HepG2 (cell line): ENCODE results near the gene SAMD8. TPM values are rescaled to one million over a fixed set of nuclear protein-coding genes. Genes with fewer than 3 reads are reported as not detected.
A peak's percentile ranks its signal among the peaks of the same experiment; 100 is the strongest.

ENCODE experiments used
- DNMT1 ChIP-seq: sonication (generic); formaldehyde crosslinking; IDR thresholded peaks from 2 replicates; pipeline ENCODE4 v1.5.1; 2020; ENCODE audit warnings: mild to moderate bottlenecking, missing genetic modification reagents
- FOXO1 ChIP-seq: sonication (generic); formaldehyde crosslinking; IDR thresholded peaks from 2 replicates; pipeline ENCODE4 v1.4.0; 2020; ENCODE audit warnings: missing genetic modification reagents
- HDAC2 ChIP-seq: sonication (generic); formaldehyde crosslinking; IDR thresholded peaks from 2 replicates; pipeline ENCODE4 v1.4.0; 2020; ENCODE audit warnings: missing genetic modification reagents
- HNRNPLL ChIP-seq: fragments of 200-400 bp; formaldehyde crosslinking; IDR thresholded peaks from 2 replicates; pipeline ENCODE4 v1.6.1; 2017; ENCODE audit warnings: mild to moderate bottlenecking, low read depth, low read length; ENCODE audit not compliant: poor library complexity, severe bottlenecking
- MIER3 ChIP-seq: IDR thresholded peaks from 2 replicates; pipeline ENCODE4 v1.6.1; 2016; ENCODE audit warnings: missing compliant biosample characterization, borderline replicate concordance
- MTA1 ChIP-seq: sonication (generic); formaldehyde crosslinking; IDR thresholded peaks from 2 replicates; pipeline ENCODE4 v1.4.0; 2020; ENCODE audit warnings: missing genetic modification reagents, mild to moderate bottlenecking, borderline replicate concordance
- ONECUT2 ChIP-seq: sonication (generic); formaldehyde crosslinking; IDR thresholded peaks from 2 replicates; pipeline ENCODE4 v1.4.0; 2020; ENCODE audit warnings: missing genetic modification reagents
- SRY ChIP-seq: sonication (generic); formaldehyde crosslinking; IDR thresholded peaks from 2 replicates; pipeline ENCODE4 v1.8.0; 2022; ENCODE audit warnings: mild to moderate bottlenecking, missing genetic modification reagents
- ZNF263 ChIP-seq: sonication (generic); formaldehyde crosslinking; IDR thresholded peaks from 2 replicates; pipeline ENCODE4 v1.4.0; 2020; ENCODE audit warnings: missing genetic modification reagents
- ZNF337 ChIP-seq: sonication (generic); formaldehyde crosslinking; IDR thresholded peaks from 2 replicates; pipeline ENCODE4 v1.5.1; 2020; ENCODE audit warnings: missing genetic modification reagents, low read depth, mild to moderate bottlenecking, borderline replicate concordance
- ZNF446 ChIP-seq: sonication (generic); formaldehyde crosslinking; IDR thresholded peaks from 2 replicates; pipeline ENCODE4 v1.5.0; 2020; ENCODE audit warnings: mild to moderate bottlenecking, missing genetic modification reagents
- ZNF792 ChIP-seq: IDR thresholded peaks from 2 replicates; pipeline ENCODE4 v1.6.1; 2016
- polyA plus RNA-seq, 8 experiments: library from polyadenylated mRNA; depleted of rRNA in 3 of 8; stranded (reverse) in 7 of 8; unstranded in 1 of 8; fragments of >200 nt; fragmentation: Illumina TruSeq in 4 of 8; extraction: Trizol in 4 of 8; gene quantifications; 2 replicates each; pipeline versions ENCODE4 v1.2.1 to v1.2.3, GENCODE V29; 2011 to 2016; ENCODE audit warnings: low read depth in 4 of 8, missing spikeins in 1 of 8, mixed read lengths in 1 of 8; ENCODE audit not compliant: insufficient read depth in 1 of 8
- total RNA-seq, 5 experiments: library from RNA; depleted of rRNA; stranded (reverse); fragments of >200 nt; fragmentation: Illumina TruSeq; extraction: Trizol; gene quantifications; 2 replicates each; pipeline ENCODE4 v1.2.3, GENCODE V29; 2016; ENCODE audit warnings: low read depth in 1 of 5
- TF ChIP-seq, protein P1 (sequence below): sonication (generic); formaldehyde crosslinking; IDR thresholded peaks from 2 replicates; pipeline ENCODE4 v1.8.0; 2022; ENCODE audit warnings: mild to moderate bottlenecking, missing genetic modification reagents, borderline replicate concordance
- TF ChIP-seq, protein P2 (sequence below): sonication (generic); formaldehyde crosslinking; IDR thresholded peaks from 2 replicates; pipeline ENCODE4 v1.4.0; 2020; ENCODE audit warnings: missing genetic modification reagents
- TF ChIP-seq, protein P3 (sequence below): sonication (generic); formaldehyde crosslinking; IDR thresholded peaks from 2 replicates; pipeline ENCODE4 v1.5.0; 2020; ENCODE audit warnings: mild to moderate bottlenecking, missing genetic modification reagents
- TF ChIP-seq, protein P4 (sequence below): sonication (generic); formaldehyde crosslinking; IDR thresholded peaks from 2 replicates; pipeline ENCODE4 v1.4.0; 2020; ENCODE audit warnings: missing genetic modification reagents
- TF ChIP-seq, protein P5 (sequence below): sonication (generic); formaldehyde crosslinking; IDR thresholded peaks from 2 replicates; pipeline ENCODE4 v1.8.1; 2022; ENCODE audit warnings: low read depth, mild to moderate bottlenecking, missing genetic modification reagents
- TF ChIP-seq, protein P6 (sequence below): sonication (generic); formaldehyde crosslinking; IDR thresholded peaks from 2 replicates; pipeline ENCODE4 v1.8.0; 2022; ENCODE audit warnings: low read depth, missing genetic modification reagents

SAMD8 gene
- total and polyA plus RNA-seq, 2 of the 13 experiments (the other 11 are each of a cell fraction or from before 2014, with no cell fraction given), result 10.4 to 13.2 TPM

DNA sequence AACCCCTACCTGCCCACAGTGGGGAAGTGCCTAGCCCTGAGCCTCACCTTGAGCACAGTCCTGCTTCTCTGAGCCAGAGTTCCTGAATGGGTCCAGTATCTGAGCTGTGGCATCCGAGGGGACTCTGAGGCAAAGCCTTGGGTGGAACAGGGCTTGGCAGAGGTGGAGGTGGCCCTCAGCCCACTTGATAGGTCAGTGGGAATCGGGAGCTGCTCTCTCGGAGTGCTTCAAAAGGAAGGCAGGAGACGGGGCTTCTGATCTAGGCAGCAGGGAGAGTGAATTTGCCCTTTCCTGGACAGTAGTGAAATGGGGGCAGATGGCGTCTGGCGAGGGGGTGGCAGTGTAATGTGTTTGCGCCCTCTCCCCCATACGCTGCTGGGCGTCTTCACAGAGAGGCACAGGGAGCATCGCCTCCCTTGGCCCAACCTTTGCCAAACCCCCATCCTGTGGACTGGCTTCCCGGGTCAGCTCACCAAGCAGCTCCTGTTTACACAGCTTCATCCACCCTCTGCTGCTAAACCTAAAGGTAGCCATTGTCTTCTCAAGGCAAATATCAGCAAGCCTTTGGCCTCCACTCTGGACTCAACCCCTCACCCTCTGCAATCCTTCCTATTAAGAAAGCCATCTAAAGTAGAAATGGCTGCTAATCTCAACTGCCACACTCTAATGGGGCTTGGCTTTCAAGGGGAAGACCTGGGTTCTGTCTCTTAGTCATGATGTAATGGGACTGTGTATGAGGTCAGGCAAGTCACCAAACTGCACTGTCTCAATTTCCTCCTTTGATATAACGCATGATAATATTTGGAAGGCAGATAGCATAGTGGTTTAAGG is 78.0 kb downstream of the SAMD8 start (continued):
- TF ChIP-seq DNMT1 (CRISPR knock-in tag), result no peak
- TF ChIP-seq SRY (CRISPR knock-in tag), result no peak
- TF ChIP-seq ZNF337 (CRISPR knock-in tag), result no peak
- TF ChIP-seq, protein P1, sequence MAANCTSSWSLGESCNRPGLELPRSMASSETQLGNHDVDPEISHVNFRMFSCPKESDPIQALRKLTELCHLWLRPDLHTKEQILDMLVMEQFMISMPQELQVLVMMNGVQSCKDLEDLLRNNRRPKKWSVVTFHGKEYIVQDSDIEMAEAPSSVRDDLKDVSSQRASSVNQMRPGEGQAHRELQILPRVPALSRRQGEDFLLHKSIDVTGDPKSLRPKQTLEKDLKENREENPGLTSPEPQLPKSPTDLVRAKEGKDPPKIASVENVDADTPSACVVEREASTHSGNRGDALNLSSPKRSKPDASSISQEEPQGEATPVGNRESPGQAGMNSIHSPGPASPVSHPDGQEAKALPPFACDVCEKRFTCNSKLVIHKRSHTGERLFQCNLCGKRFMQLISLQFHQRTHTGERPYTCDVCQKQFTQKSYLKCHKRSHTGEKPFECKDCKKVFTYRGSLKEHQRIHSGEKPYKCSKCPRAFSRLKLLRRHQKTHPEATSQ, result no peak
- TF ChIP-seq ZNF446 (CRISPR knock-in tag), result no peak
- TF ChIP-seq, protein P2, sequence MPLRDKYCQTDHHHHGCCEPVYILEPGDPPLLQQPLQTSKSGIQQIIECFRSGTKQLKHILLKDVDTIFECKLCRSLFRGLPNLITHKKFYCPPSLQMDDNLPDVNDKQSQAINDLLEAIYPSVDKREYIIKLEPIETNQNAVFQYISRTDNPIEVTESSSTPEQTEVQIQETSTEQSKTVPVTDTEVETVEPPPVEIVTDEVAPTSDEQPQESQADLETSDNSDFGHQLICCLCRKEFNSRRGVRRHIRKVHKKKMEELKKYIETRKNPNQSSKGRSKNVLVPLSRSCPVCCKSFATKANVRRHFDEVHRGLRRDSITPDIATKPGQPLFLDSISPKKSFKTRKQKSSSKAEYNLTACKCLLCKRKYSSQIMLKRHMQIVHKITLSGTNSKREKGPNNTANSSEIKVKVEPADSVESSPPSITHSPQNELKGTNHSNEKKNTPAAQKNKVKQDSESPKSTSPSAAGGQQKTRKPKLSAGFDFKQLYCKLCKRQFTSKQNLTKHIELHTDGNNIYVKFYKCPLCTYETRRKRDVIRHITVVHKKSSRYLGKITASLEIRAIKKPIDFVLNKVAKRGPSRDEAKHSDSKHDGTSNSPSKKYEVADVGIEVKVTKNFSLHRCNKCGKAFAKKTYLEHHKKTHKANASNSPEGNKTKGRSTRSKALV (CRISPR knock-in tag), result no peak
- TF ChIP-seq HNRNPLL, result no peak
- TF ChIP-seq HDAC2, result peak; percentile 69
- TF ChIP-seq, protein P3, sequence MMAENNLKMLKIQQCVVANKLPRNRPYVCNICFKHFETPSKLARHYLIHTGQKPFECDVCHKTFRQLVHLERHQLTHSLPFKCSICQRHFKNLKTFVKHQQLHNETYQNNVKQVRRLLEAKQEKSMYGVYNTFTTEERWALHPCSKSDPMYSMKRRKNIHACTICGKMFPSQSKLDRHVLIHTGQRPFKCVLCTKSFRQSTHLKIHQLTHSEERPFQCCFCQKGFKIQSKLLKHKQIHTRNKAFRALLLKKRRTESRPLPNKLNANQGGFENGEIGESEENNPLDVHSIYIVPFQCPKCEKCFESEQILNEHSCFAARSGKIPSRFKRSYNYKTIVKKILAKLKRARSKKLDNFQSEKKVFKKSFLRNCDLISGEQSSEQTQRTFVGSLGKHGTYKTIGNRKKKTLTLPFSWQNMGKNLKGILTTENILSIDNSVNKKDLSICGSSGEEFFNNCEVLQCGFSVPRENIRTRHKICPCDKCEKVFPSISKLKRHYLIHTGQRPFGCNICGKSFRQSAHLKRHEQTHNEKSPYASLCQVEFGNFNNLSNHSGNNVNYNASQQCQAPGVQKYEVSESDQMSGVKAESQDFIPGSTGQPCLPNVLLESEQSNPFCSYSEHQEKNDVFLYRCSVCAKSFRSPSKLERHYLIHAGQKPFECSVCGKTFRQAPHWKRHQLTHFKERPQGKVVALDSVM (CRISPR knock-in tag), result peak; percentile 89
- TF ChIP-seq, protein P4, sequence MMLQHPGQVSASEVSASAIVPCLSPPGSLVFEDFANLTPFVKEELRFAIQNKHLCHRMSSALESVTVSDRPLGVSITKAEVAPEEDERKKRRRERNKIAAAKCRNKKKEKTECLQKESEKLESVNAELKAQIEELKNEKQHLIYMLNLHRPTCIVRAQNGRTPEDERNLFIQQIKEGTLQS (CRISPR knock-in tag), result no peak
- TF ChIP-seq ZNF263, result peak; percentile 55
- TF ChIP-seq ONECUT2 (CRISPR knock-in tag), result no peak
- TF ChIP-seq, protein P5, sequence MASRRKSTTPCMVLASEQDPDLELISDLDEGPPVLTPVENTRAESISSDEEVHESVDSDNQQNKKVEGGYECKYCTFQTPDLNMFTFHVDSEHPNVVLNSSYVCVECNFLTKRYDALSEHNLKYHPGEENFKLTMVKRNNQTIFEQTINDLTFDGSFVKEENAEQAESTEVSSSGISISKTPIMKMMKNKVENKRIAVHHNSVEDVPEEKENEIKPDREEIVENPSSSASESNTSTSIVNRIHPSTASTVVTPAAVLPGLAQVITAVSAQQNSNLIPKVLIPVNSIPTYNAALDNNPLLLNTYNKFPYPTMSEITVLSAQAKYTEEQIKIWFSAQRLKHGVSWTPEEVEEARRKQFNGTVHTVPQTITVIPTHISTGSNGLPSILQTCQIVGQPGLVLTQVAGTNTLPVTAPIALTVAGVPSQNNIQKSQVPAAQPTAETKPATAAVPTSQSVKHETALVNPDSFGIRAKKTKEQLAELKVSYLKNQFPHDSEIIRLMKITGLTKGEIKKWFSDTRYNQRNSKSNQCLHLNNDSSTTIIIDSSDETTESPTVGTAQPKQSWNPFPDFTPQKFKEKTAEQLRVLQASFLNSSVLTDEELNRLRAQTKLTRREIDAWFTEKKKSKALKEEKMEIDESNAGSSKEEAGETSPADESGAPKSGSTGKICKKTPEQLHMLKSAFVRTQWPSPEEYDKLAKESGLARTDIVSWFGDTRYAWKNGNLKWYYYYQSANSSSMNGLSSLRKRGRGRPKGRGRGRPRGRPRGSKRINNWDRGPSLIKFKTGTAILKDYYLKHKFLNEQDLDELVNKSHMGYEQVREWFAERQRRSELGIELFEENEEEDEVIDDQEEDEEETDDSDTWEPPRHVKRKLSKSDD (CRISPR knock-in tag), result no peak
- peak; percentile 71; the same call in 1 of the 2 replicates for TF ChIP-seq MTA1 (CRISPR knock-in tag)
- TF ChIP-seq FOXO1, result peak; percentile 45; the same call in 1 of the 2 replicates
- no peak for TF ChIP-seq ZNF792 (CRISPR knock-in tag)
- no peak for TF ChIP-seq MIER3 (CRISPR knock-in tag)
- TF ChIP-seq, protein P6, sequence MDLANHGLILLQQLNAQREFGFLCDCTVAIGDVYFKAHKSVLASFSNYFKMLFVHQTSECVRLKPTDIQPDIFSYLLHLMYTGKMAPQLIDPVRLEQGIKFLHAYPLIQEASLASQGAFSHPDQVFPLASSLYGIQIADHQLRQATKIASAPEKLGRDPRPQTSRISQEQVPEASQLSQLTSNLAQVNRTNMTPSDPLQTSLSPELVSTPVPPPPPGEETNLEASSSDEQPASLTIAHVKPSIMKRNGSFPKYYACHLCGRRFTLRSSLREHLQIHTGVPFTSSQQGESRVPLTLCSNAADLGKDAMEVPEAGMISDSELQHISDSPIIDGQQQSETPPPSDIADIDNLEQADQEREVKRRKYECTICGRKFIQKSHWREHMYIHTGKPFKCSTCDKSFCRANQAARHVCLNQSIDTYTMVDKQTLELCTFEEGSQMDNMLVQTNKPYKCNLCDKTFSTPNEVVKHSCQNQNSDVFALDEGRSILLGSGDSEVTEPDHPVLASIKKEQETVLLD, result no peak
